ENCODE measurements around the gene G6PD. TPM values are rescaled to one million over a fixed set of nuclear protein-coding genes. Genes with fewer than 3 reads are reported as not detected.
"Not testable (repeated sequence)": the region's sequence is repeated elsewhere in the genome, so short reads cannot be mapped to it uniquely, and the experiment has no call there.

The G6PD gene
- total RNA-seq, 1 experiment from 2014 or later = 60.1 TPM

DNA sequence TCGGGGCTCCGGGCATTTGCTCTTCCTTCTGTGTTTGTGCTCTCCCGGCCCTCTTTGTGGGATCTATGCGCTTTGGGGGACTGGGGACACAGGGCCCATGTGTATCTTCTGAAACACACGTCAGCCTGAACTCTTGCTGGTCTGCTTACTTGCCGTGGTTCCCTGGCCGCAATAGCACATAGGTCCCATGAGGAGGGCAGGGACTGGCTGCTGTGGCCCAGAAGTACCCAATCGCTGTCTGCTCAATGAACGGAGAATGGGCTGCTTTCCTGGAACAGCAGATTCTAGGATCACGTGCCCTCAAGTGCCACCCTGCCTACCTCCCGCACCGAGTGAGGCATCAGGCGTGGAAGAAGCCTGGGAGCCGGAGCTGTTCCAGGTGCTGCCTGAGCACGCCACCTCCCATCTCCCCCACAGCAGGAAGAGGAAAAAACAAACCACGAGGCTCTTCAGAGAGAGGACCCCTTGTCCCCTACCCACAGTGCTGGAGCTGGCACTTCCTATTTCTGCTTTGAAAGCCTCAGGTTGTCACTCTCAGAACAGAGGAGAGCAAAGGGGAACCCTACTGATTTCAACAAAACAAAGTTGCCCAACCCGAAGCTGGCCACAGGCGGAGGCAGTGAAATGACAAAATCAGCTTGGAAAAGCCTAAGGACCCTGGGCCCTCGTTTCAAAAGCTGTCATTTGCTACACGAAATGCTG lies 3.8 kb downstream of the G6PD start:
- DNase-seq (ENCODE audit: low read depth) = no peak

DNA sequence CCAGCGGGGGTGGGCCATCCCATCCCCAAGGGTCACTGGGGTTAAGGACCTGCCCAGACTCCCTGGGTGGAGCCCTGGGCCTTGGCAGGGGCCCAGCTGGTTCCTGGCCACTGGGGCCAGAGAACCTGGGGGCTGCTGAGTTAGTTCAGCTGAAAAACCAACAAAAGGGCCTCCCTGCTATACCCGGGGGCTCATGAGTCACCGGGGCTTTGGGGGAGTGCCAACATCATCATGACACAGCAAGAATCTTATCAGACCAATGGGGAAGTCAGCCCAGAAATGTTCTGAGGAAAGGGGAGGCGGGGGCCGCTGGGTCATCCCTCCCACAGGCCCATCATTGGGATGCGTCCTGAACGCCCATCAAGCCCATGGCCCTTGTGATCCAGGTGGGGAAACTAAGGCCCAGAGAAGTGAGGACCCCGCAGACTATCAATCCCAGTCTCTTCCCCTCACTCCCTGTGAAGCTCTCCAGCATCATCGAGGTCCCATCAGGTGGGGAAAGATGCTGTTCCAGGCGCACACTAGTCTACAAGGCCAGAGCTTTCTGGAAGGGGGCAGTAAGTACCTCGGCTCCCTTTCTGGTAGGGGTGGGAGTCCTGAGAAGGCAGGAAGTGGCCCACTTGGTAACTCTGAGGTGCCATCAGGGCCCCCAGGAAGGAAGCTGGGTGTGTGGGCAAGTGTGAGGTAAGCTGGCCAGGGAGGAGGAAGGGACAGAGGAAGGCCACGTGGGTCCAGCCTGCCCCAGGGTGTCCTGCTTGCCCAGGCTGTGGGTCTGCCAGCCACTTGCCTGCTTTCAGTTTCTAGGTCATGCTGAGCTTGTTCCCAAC lies 4.5 kb downstream of the G6PD start:
- DNase-seq (ENCODE audit: low read depth) = peak; percentile 93

DNA sequence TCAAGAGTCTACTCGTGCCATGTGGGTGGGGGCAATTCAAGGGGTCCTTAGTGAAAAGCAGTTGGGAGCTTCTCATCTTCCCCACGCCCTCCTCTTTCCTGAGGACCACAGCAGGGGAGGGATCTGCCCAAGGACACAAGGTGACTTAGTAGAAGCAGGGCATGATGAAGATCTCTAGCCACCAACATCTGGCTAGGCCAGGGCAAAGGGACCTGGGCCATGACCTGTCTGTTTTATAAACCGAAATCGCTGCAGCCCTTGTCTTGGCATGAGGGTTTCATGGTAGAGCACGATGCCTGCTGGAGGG lies 5.1 kb downstream of the G6PD start:
- DNase-seq (ENCODE audit: low read depth) = no peak

DNA sequence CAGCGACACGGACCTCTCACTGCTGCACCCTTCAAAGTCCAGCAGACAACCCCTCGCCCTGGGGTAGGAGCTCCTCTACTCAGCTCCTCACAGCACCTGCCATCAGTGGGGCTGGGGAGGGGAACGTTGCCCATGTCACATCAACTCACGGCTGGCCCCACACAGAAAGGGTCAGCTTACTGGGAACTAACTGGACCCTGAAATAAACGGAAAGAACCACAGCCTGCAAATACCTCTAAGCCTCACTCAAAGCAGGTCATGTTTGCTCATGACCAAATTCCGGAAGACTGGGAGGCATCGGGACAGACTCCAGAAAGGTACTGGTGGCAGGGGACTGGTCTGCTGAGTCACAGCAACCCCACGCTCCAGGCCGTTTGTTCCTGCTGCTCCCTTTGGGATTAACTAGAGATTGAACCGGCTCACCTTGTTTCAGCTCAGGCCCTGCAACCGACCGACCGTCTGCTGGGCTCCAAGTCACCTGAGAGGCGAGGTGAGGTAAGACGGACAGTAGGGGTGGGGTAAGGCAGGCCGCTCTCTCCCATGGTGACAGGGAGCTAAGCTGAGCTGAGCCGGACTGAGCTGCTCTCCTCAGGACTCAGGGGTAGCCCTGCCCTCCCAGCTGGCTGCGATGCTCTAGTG lies 5.6 kb downstream of the G6PD start:
- DNase-seq (ENCODE audit: low read depth) = no peak

DNA sequence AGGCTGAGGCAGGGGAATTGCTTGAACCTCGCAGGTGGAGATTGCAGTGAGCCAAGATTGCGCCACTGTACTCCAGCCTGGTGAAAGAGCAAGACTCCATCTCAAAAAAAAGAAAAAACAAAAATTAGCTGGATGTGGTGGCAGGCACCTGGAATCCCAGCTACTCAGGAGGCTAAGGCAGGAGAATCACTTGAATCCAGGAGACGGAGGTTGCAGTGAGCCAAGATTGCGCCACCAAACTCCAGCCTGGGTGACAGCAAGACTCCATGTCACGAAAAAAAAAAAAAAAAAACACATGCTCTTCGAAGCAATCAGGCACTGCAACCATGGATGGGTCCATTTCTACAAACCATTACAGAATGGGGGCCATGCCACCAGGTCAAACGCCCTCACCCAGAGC lies 6.3 kb downstream of the G6PD start:
- not testable (repeated sequence) for DNase-seq (ENCODE audit: low read depth)

DNA sequence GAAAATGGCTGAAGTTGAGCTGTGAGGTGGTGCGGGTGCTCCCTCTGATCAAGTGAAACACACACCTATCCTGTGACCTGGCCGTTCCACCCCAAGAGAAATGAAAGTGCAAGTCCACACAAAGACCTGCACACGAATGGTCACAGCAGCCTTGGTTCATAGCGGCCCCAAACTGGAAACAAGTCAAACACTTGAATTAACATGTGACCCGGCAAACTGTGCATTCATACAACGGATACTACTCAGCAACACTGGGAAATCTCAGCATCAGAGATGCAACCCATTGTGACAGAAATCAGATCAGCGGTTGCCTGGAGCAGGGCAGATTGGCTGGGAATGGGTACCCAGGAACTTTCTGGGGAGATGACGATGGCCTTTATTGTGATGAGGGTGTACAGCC lies 7.6 kb downstream of the G6PD start:
- no peak for DNase-seq (ENCODE audit: low read depth)

DNA sequence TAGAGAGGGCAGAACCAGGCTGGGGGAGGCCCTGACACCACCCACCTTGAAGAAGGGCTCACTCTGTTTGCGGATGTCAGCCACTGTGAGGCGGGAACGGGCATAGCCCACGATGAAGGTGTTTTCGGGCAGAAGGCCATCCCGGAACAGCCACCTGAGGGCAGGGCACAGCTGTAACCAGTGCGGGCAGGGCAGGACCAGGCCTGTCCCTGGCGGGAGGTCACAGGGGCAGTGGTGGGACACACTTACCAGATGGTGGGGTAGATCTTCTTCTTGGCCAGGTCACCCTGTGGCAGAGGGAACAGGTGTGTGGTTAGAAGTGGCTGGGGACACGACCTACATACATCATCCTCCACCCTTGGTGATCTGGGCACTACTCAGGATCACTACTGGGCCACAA lies 10.8 kb downstream of the G6PD start:
- no peak for DNase-seq (ENCODE audit: low read depth)

DNA sequence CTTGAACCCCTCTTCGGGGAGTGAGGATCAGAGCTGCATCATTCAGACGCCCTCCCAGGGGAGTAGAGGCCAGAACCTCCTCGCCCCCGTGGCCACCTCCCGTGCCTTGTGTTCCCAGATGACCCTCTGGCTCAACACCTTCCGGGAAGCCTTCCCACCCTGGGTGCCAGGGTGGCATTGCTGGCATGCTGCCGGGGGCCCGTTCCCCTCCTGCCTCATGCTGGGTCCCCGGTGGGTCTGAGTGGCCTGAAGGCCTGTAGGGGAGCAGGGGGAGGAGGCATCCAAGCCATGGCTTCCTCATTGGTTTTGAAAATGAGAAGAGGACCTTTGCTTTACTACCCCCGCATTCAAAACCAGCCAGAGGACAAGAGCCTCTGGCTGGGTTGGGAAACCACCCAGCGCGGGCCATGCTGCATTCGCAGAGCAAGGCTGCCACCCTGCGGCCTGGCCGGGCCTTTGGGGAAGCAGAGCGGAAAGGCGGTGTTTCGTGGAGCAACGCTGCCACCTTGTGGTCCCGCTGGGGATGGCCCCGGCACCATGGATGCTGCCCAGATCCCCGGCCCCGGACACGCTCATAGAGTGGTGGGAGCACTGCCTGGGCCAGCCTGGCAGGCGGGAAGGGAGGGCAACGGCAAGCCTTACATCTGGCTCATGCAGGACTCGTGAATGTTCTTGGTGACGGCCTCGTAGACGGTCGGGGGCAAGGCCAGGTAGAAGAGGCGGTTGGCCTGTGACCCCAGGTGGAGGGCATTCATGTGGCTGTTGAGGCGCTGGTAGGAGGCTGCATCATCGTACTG lies 11.9 kb downstream of the G6PD start:
- peak; percentile 74 for DNase-seq (ENCODE audit: low read depth)

DNA sequence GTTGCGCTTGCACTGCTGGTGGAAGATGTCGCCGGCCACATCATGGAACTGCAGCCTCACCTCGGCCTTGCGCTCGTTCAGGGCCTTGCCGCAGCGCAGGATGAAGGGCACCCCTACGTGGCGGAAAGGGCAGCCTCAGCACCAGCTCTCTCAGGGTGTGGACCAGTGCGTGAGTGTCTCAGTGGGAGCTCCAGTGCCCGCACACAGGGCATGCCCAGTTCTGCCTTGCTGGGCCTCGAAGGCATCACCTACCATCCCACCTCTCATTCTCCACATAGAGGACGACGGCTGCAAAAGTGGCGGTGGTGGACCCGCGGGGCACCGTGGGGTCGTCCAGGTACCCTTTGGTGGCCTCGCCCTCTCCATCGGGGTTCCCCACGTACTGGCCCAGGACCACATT lies 14.0 kb downstream of the G6PD start:
- DNase-seq (ENCODE audit: low read depth) = no peak

DNA sequence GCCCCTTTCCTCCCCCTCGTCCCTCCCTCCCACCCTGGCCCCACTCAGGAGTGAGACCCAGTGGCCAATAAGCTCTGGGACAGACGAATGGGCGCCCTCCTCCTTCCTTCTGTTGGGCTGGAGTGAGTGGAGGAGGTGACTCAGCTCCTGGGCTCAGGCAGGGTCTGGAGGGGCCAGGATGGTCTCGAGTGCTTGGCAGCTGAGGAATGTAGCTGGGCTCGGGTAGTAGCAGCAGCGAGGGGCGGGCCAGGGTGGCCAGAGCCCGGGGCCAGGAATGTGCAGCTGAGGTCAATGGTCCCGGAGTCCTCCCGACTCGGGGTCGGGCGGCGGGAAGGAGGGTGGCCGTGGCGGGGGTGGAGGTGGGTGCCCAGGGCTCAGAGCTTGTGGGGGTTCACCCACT lies 15.0 kb downstream of the G6PD start:
- peak; percentile 70 for DNase-seq (ENCODE audit: low read depth)

DNA sequence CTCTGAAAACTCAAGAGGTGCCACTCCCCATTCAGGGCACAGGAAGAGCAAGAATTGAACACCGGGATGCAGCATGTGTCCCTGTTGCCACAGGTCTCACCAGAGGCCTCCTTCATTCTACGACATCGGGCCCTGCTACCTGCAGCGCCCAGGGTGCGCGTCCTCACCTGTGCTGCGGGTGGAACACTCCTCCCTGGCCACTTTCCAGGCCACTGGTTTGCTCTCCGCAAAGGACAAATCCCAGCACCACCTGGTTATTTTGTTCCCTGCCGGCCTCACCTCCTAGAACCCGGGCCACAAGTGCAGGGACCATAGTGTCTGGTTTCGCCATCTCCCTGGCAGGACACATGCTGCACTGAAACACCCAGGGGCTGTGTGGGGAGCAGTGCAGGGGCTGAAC lies 16.4 kb downstream of the G6PD start:
- DNase-seq (ENCODE audit: low read depth) = no peak

DNA sequence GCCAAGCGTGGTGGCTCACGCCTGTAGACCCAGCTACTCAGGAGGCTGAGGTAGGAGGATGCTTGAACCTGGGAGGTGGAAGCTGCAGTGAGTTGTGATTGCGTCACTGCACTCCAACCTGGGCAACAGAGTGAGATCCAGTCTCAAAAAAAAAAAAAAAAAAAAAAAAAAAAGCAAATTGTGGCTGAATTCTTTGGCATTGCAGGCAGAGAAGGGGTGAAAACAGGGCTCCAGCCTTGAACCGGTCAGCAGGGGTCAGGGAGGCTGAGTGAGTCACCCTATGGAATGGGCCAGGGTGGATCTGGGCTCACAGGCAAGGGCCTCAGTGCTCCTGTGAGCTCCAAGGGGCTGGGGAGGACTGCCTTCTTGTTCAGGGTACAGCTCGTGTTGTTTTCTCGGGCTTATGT lies 17.4 kb downstream of the G6PD start:
- DNase-seq (ENCODE audit: low read depth) = peak; percentile 51

DNA sequence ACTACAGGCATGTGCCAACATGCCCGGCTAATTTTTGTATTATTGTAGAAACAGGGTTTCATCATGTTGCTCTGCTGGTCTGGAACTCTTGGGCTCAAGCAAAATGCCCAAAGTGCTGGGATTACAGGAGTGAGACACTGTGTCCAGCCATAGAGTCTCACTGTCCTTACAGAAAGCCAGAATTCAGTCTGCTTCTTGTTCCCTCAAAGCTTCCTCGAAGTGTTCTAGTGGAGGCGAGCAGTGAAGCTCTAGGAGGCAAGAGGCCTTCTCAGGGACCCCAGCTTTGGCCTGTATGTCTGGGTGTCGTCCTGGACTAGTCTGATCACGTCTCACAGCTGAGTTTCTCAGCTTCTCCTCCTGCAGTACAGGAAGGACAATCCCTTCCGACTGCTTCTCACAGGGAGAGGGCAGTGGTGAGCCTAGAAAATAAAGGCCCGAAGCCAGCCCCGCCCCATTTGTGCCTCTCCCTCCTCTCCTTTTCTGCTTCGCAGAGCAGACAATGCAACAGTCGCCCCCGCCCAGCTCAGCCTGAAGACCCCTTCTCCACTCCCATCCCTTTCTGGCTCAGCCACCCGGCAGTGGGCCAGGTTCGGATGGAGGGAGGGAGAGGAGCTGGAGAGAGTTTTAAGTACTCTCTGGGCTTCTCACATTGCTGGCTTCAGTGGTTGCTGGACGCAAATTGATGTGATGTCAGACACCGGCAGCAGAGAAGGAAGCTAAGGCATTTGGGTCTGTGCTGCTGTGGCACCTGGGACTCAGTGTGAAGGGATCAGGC lies 19.6 kb downstream of the G6PD start:
- DNase-seq (ENCODE audit: low read depth) = peak; percentile 76

DNA sequence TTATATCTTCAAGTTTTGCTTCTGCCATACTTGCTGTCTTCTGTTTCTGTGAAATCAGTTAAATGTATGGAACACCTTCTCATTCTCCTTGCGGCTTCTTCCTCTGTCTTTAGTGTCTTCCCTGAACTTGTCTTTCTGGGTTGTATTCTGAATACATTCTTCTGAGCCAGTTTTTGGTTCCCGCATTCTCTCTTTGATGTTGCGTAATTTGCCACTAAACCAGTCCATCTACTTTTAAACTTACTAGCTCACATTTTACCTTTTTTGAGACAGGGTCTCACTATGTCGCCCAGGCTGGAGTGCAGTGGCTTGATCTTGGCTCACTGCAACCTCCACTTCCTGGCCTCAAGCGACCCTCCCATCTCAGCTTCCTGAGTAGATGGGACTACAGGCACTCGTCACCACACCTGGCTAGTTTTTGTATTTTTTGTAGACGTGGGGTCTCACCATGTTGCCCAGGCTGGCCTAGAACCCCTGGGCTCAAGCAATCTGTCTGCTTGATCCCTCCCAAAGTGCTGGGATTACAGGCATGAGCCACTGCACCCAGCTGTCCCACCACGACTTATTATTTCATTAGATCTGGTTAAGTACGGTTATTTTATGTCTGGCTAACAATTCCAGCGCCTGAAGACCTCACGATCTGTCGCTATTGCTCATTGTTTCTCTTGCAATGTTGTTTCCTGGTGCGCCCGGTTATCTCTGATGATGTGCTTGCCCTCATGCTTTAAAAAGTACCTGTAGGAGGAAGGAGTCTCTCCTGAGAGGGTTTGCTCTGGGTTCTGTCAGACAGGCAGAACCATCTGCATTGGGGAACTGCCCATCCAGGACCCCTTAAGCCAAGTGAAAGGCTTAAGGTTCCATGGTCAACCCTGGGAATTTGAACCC lies 20.8 kb downstream of the G6PD start:
- DNase-seq (ENCODE audit: low read depth) = no peak

DNA sequence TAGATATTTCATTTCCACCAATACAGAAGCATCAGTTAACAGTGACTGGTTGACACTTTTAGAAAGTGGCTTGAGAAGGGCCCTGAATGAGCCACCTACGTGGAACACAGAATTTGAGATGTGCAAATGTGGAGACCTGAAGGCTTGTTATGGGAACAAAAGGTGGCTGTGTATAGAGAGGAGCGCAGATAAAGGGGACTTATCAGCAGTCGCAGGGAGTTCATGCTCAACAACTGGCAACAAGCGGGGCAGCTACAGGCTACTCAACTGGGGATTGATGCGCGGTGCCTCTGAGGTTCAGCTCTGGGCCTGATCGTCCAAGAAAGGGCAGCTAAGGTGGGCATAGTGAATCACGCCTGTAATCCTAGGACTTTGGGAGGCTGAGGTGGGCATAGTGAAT lies 27.3 kb downstream of the G6PD start:
- DNase-seq (ENCODE audit: low read depth) = no peak

DNA sequence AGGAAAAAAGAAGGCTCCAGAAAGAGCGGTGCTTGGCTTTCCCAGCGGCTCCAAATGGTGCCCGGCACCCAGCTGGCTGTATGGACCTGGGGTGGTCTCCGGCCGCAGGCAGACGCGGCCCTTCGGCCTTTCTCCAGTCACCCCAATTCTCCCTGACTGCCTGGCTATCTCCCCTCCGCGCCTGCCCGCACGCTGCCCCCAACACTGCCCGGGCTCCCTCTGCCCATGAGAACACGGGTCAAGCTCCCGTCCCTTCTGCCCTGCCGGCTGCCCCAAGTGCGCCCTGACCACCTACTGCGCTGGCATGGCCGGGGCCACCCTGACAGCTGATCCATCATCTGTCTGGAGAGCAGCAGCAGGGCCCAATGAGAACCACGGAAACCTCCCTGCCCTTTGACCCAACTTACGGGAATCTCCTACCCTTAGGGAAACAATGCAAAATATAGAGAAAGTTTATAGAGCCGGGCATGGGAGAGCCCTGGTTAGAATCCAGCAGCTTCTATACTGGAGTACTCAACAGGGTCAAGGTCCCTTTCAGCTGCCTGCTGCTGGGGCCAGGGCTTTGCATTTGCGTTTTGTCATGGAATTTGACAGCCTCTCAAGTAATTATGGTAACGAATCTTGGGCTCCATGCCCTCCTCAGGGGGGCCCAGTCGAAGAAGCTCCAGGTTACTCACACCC lies 29.4 kb downstream of the G6PD start:
- DNase-seq (ENCODE audit: low read depth) = no peak

DNA sequence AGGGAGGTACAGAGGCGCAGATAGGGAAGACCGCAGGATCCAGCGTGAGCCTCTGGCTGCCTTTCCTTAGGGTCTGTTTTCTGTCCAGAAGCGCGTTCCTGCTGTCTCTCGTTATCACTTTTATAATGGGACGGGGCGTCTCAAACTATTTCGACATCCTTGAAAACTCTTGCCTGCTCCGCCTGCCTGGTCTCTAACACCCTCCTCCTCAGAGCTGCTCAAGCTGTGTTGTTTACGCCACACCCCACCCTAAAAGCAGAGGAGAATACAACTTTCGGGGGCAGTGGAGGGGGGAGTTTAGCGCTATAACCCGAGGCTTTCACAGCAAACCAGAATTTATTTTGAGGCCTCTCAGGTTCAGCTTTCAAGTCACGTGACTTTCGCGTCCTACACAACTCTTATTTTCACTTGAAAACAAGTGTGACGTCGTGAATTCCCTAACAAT lies 30.0 kb downstream of the G6PD start:
- peak; percentile 17 for DNase-seq (ENCODE audit: low read depth)

DNA sequence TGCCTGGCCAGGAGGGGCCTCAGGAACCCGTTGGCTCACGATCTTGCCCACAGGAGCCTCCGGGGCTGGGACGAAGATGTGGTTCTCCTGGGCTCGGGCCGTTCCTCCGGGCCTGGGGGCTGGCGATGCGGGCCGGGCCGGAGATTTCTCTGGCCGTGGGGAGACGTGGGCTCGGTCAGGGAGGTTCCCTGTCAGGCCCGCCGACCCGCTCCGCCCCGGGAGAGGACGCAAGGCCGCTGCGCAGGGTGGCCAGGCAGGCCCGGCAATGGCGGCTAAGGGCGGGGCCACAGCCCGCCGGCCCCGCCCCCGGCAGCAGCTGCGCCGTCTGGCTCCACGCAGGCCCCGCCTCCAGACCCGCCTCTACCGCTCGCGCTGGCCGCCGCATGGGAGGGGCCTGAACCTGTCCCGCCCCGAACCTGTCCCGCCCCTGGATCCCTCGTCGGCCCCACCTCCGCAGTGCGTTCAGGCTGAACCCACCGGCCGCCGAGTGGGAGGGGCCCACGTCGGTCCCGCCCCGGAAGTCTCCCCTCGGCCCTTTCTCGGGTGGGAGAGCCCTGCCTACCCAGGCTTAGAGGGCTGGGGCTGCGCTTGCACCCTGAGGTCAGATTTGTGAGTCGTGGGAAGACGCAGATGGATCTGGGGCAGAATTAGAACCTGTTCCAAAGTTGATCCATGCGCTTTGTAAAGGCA lies 30.5 kb downstream of the G6PD start, which contains the start of gene FAM3A:
Gene FAM3A (minus strand): TSS at position 267 of the 690 bp plus-strand sequence. CDS start 460 bp downstream, outside the sequence.
- DNase-seq (ENCODE audit: low read depth) = peak; percentile 78
